Activated CD8-positive, alpha-beta T cell treated with anti-CD3 and anti-CD28 coated beads, Interleukin-2, amount 10 ng/mL, durations not matched to agents 7 days and 5 days (primary cell): ENCODE data around the gene ITGA7. TPM values are rescaled to one million over a fixed set of nuclear protein-coding genes. Genes with fewer than 3 reads are reported as not detected.
A peak's percentile ranks its signal among the peaks of the same experiment; 100 is the strongest.
"Not testable (repeated sequence)": the region's sequence is repeated elsewhere in the genome, so short reads cannot be mapped to it uniquely, and the experiment has no call there.

Experiments used
- ATAC-seq: fragments of 150-1000 bp; cut with Tn5 transposase; one replicate; pipeline ENCODE4 v1.10.0; 2021; ENCODE audit warnings: moderate library complexity
- CTCF ChIA-PET: fragments of 350-600 bp; sonication (Branson Sonifier 250); formaldehyde crosslinking; loops from one replicate; lab custom pipeline; 2021; ENCODE audit warnings: antibody characterized with exemption; lab: Charles Lee
- POLR2A ChIA-PET: fragments of 350-600 bp; sonication (Branson Sonifier 250); formaldehyde crosslinking; loops from one replicate; lab custom pipeline; 2021; ENCODE audit warnings: antibody characterized with exemption; lab: Charles Lee
- DNase-seq: peaks from one replicate; pipeline ENCODE4 v3.0.0-alpha.2; 2020
- H3K27ac Mint-ChIP-seq: one replicate; pipeline ENCODE4 v1.8.0; 2021; ENCODE audit warnings: mild to moderate bottlenecking, mixed read lengths
- H3K27me3 Mint-ChIP-seq: one replicate; pipeline ENCODE4 v1.8.0; 2021; ENCODE audit warnings: low read depth, mixed read lengths
- H3K36me3 Mint-ChIP-seq: one replicate; pipeline ENCODE4 v1.8.0; 2021; ENCODE audit warnings: low read depth, mixed read lengths
- H3K4me1 Mint-ChIP-seq: one replicate; pipeline ENCODE4 v1.8.0; 2021; ENCODE audit warnings: low read depth, mixed read lengths
- H3K4me3 Mint-ChIP-seq: one replicate; pipeline ENCODE4 v1.8.0; 2021; ENCODE audit warnings: mild to moderate bottlenecking, mixed read lengths
- H3K9me3 Mint-ChIP-seq: one replicate; pipeline ENCODE4 v1.8.0; 2022; ENCODE audit warnings: mixed read lengths; ENCODE audit not compliant: insufficient read depth
- total RNA-seq, 2 experiments: library from RNA; stranded (reverse); gene quantifications; one replicate each; pipeline ENCODE4 v1.2.3, GENCODE V29; 2021

Gene ITGA7
- total RNA-seq, 2 experiments from 2014 or later, result 2.0 to 4.2 TPM

DNA sequence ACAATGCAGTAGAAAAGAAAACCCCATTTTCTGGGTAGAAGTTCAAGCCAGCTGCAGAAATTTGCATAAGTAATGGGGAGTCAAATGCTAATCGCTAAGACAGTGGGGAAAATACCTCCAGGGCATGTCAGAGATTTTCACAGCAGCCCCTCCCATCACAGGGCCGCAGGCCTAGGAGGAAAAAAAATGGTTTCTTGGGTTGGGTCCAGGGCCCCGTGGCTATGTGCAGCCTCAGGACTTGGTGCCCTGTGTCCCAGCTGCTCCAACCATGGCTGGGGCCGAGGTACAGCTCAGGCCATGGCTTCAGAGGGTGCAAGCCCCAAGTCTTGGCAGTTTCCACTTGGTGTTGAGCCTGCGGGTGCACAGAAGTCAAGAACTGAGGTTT lies 56.4 kb downstream of the ITGA7 start:
- Mint-ChIP-seq H3K36me3 (no peaks in the 10 kb centered on the region), H3K4me3 (no peak overlapping the region), H3K4me1 (peaks cover 5% of the 10 kb centered on the region), H3K9me3 (peaks cover 5% of the 10 kb centered on the region), H3K27ac (no peak overlapping the region), H3K27me3 (no peaks in the 10 kb centered on the region)
- DNase-seq (no peak), ATAC-seq (no peak)
- ChIA-PET CTCF (no interaction called here), POLR2A (no interaction called here)

DNA sequence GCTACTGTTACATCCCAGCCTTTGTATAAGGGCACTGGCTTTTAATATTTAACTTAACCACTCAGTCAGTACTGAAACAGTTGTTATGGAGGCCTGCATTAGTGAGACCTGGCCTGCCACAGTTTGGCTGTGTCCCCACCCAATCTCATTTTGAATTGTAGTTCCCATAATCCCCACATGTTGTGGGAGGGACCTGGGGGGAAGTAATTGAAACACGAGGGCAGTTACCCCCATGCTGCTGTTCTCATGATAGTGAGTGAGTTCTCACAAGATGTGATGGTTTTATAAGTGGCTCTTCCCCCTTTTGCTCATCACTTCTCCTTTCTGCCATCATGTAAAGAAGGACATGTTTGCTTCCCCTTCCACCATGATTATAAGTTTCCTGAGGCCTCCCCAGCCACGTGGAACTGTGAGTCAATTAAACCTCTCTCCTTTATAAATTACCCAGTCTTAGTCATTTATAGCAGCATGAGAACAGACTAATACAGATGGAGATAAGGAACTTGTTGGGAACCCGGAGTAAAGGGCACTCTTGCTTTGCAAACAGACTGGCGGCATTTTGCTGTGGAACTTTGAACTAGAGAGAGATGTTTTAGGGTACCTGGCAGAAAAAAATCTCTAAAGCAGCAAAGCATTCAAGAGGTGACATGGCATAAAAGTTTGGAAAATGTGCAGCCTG lies 56.9 kb downstream of the ITGA7 start:
- H3K27ac Mint-ChIP-seq, CTCF ChIA-PET: not testable (repeated sequence)

GRCh38 chr12:55647027-55647426 lies 60.7 kb downstream of the ITGA7 start:
- H3K27ac Mint-ChIP-seq, result no peak overlapping the region
- no peak overlapping the region for H3K4me3 Mint-ChIP-seq
- ATAC-seq, result no peak

More for the DNA sequence above, 56.9 kb downstream of the ITGA7 start:
- ATAC-seq, H3K9me3 Mint-ChIP-seq, POLR2A ChIA-PET, H3K27me3 Mint-ChIP-seq, H3K4me3 Mint-ChIP-seq, DNase-seq, H3K36me3 Mint-ChIP-seq, H3K4me1 Mint-ChIP-seq: not testable (repeated sequence)

GRCh38 chr12:55644591-55644990 lies 63.1 kb downstream of the ITGA7 start:
- Mint-ChIP-seq H3K4me3 (no peak overlapping the region), H3K9me3 (no peaks in the 10 kb centered on the region), H3K36me3 (no peaks in the 10 kb centered on the region), H3K4me1 (peaks cover 26% of the 10 kb centered on the region), H3K27ac (no peak overlapping the region), H3K27me3 (peaks cover 2% of the 10 kb centered on the region)
- no peak for ATAC-seq
- DNase-seq, result no peak
- ChIA-PET CTCF (interaction anchor here (1.0 to 4.7 kb wide), 5 partner anchors 12 to 93 kb away, joined by 3 to 112 read pairs (median 4); partner anchors contain the start of gene BLOC1S1), POLR2A (no interaction called here)

More at GRCh38 chr12:55647027-55647426, 60.7 kb downstream of the ITGA7 start:
- peaks cover 5% of the 10 kb centered on the region for H3K9me3 Mint-ChIP-seq
- ChIA-PET CTCF (interaction anchor here (0.6 to 4.7 kb wide), 19 partner anchors 9 to 945 kb away, joined by 3 to 112 read pairs (median 4); partner anchors contain the start of gene BLOC1S1), POLR2A (interaction anchor here (0.6 to 1.1 kb wide), 2 partner anchors 22 to 69 kb away, joined by 3 to 4 read pairs; partner anchors contain the start of gene BLOC1S1)
- H3K4me1 Mint-ChIP-seq, result peaks cover 23% of the 10 kb centered on the region
- no peak for DNase-seq
- H3K27me3 Mint-ChIP-seq, result no peaks in the 10 kb centered on the region
- H3K36me3 Mint-ChIP-seq, result no peaks in the 10 kb centered on the region

- POLR2A ChIA-PET, result no interaction called here
- Mint-ChIP-seq H3K27ac (no peak overlapping the region), H3K4me1 (peaks cover 26% of the 10 kb centered on the region), H3K9me3 (no peaks in the 10 kb centered on the region), H3K27me3 (peaks cover 5% of the 10 kb centered on the region), H3K4me3 (no peak overlapping the region), H3K36me3 (no peaks in the 10 kb centered on the region)
- DNase-seq (peak; percentile 62), ATAC-seq (no peak)
- CTCF ChIA-PET, result interaction anchor here (2.2 kb wide), 1 partner anchor 14 kb away, joined by 11 read pairs; no protein-coding TSS in a partner anchor
Observed at GRCh38 chr12:55642669-55643068, 65.0 kb downstream of the ITGA7 start.

- H3K4me3 Mint-ChIP-seq, result no peak overlapping the region
- ChIA-PET POLR2A (no interaction called here), CTCF (interaction anchor here (2.2 kb wide), 1 partner anchor 14 kb away, joined by 11 read pairs; no protein-coding TSS in a partner anchor)
- peaks cover 28% of the 10 kb centered on the region for H3K4me1 Mint-ChIP-seq
- DNase-seq (no peak), ATAC-seq (no peak)
- peaks cover 5% of the 10 kb centered on the region for H3K27me3 Mint-ChIP-seq
- no peak overlapping the region for H3K27ac Mint-ChIP-seq
- no peaks in the 10 kb centered on the region for H3K36me3 Mint-ChIP-seq
- H3K9me3 Mint-ChIP-seq, result no peaks in the 10 kb centered on the region
Observed at GRCh38 chr12:55642267-55642666, 65.4 kb downstream of the ITGA7 start.

- no peaks in the 10 kb centered on the region for H3K9me3 Mint-ChIP-seq
- CTCF ChIA-PET, result interaction anchor here (2.2 kb wide), 1 partner anchor 15 kb away, joined by 11 read pairs; no protein-coding TSS in a partner anchor
- H3K27ac Mint-ChIP-seq, result no peak overlapping the region
- POLR2A ChIA-PET, result no interaction called here
- ATAC-seq (no peak), DNase-seq (no peak)
- peaks cover 33% of the 10 kb centered on the region for H3K4me1 Mint-ChIP-seq
- H3K27me3 Mint-ChIP-seq, result peaks cover 5% of the 10 kb centered on the region
- H3K4me3 Mint-ChIP-seq, result no peak overlapping the region
- no peaks in the 10 kb centered on the region for H3K36me3 Mint-ChIP-seq
Observed at GRCh38 chr12:55641595-55641994, 66.1 kb downstream of the ITGA7 start.

DNA sequence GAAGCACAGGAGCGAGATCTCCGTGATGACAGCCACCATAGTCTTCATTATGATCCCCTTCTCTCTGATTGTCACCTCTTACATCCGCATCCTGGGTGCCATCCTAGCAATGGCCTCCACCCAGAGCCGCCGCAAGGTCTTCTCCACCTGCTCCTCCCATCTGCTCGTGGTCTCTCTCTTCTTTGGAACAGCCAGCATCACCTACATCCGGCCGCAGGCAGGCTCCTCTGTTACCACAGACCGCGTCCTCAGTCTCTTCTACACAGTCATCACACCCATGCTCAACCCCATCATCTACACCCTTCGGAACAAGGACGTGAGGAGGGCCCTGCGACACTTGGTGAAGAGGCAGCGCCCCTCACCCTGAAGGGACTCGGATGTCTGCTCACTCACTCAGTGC lies 70.2 kb downstream of the ITGA7 start:
- H3K4me3 Mint-ChIP-seq, result peak overlapping the region; percentile 1
- H3K36me3 Mint-ChIP-seq, result no peaks in the 10 kb centered on the region
- ChIA-PET CTCF (no interaction called here), POLR2A (no interaction called here)
- DNase-seq, result peak; percentile 60
- ATAC-seq, result peak; percentile 74
- no peaks in the 10 kb centered on the region for H3K9me3 Mint-ChIP-seq
- peaks cover 5% of the 10 kb centered on the region for H3K27me3 Mint-ChIP-seq
- peak overlapping the region; percentile 66 for H3K27ac Mint-ChIP-seq
- H3K4me1 Mint-ChIP-seq, result peaks cover 15% of the 10 kb centered on the region

- ATAC-seq, result no peak
- Mint-ChIP-seq H3K4me1 (peaks cover 9% of the 10 kb centered on the region), H3K27me3 (peaks cover 5% of the 10 kb centered on the region), H3K27ac (peak within 1 kb of the TSS; percentile 66), H3K36me3 (no peaks in the 10 kb centered on the region), H3K9me3 (no peaks in the 10 kb centered on the region), H3K4me3 (peak within 1 kb of the TSS; percentile 1)
- POLR2A ChIA-PET, result interaction anchor here (1.1 kb wide), 1 partner anchor 26 kb away, joined by 3 read pairs; no protein-coding TSS in a partner anchor
- CTCF ChIA-PET, result no interaction called here
- DNase-seq, result no peak
Observed at GRCh38 chr12:55636853-55637252, 70.9 kb downstream of the ITGA7 start, which contains the start of gene OR10P1. Gene OR10P1, plus strand, starts transcription at chr12:55636892. Its CDS starts 0 bp downstream, at chr12:55636892.

DNA sequence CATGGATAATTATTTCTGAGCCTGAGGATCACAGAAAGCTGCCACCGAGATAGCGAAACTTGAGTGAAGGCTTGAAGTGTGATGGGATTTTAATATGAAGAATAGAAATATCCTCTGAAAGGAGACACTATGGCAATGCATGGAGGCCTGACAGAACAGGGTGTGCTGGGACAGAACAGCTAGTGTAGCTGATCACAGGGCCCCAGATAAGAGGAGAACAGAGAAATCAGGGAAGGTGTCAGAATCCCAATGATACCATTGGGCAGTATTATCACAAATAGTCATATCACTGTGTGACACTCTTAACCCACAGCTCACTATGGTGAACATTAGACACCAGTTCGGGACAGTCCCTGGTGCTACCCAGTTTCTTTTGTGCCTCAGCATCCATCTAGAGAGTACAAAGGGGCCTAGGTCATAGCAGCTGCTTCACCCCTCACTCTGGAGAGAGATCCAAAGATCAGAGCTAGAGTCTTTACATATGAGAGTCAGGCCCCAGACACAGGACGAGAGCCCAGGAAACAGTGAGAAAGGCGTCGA lies 71.5 kb downstream of the ITGA7 start:
- DNase-seq (no peak), ATAC-seq (no peak)
- H3K27me3 Mint-ChIP-seq, result peaks cover 5% of the 10 kb centered on the region
- no peak overlapping the region for H3K4me3 Mint-ChIP-seq
- H3K27ac Mint-ChIP-seq, result no peak overlapping the region
- H3K36me3 Mint-ChIP-seq, result no peaks in the 10 kb centered on the region
- H3K9me3 Mint-ChIP-seq, result no peaks in the 10 kb centered on the region
- POLR2A ChIA-PET, result interaction anchor here (1.1 kb wide), 1 partner anchor 27 kb away, joined by 3 read pairs; no protein-coding TSS in a partner anchor
- H3K4me1 Mint-ChIP-seq, result peaks cover 7% of the 10 kb centered on the region
- CTCF ChIA-PET, result interaction anchor here (1.9 kb wide), 1 partner anchor 20 kb away, joined by 12 read pairs; no protein-coding TSS in a partner anchor
